H54 (cell line): ENCODE results near the gene CTDSPL.
"Not testable (repeated sequence)": the region's sequence is repeated elsewhere in the genome, so short reads cannot be mapped to it uniquely, and the experiment has no call there.

Source experiments
- DNase-seq: peaks from one replicate; pipeline ENCODE4 v3.0.0; 2011; ENCODE audit warnings: low spot score, mixed read lengths; ENCODE audit not compliant: insufficient read length
- FAIRE-seq: peaks from 3 replicates; lab custom pipeline; 2011; peaks lifted over from hg19 to GRCh38; lab: Jason Lieb, UNC
- POLR2A ChIP-seq: IDR thresholded peaks from 2 replicates; pipeline ENCODE4 v1.6.1; 2011; ENCODE audit warnings: low read depth, mild to moderate bottlenecking, low read length

CTDSPL gene

GRCh38 chr3:37957539-37957936 is 95.9 kb downstream of the CTDSPL start:
- TF ChIP-seq POLR2A = no peak
- DNase-seq (no peak), FAIRE-seq (no peak)

- no peak for DNase-seq
- no peak for TF ChIP-seq POLR2A
Observed at GRCh38 chr3:37961622-37962431, 100.1 kb downstream of the CTDSPL start.

GRCh38 chr3:37963016-37963415 is 101.3 kb downstream of the CTDSPL start:
- DNase-seq (no peak), FAIRE-seq (no peak)
- no peak for TF ChIP-seq POLR2A

More at GRCh38 chr3:37961622-37962431, 100.1 kb downstream of the CTDSPL start:
- FAIRE-seq = no peak

- FAIRE-seq = no peak
- DNase-seq = no peak
- TF ChIP-seq POLR2A = no peak
Observed at GRCh38 chr3:37963635-37964034, 102.0 kb downstream of the CTDSPL start.

GRCh38 chr3:37964146-37964545 is 102.5 kb downstream of the CTDSPL start:
- no peak for TF ChIP-seq POLR2A
- DNase-seq (no peak), FAIRE-seq (no peak)

GRCh38 chr3:37964716-37965115 is 103.0 kb downstream of the CTDSPL start:
- DNase-seq (no peak), FAIRE-seq (no peak)
- TF ChIP-seq POLR2A = no peak

- FAIRE-seq (no peak), DNase-seq (peak; percentile 62)
- no peak for TF ChIP-seq POLR2A
Observed at GRCh38 chr3:37967260-37967881, 105.7 kb downstream of the CTDSPL start.

- FAIRE-seq (no peak), DNase-seq (no peak)
- TF ChIP-seq POLR2A = no peak
Observed at GRCh38 chr3:37968199-37968598, 106.5 kb downstream of the CTDSPL start.

- DNase-seq (no peak), FAIRE-seq (no peak)
- no peak for TF ChIP-seq POLR2A
Observed at GRCh38 chr3:37968813-37969595, 107.3 kb downstream of the CTDSPL start.

GRCh38 chr3:37969596-37970100 is 108.0 kb downstream of the CTDSPL start:
- FAIRE-seq (no peak), DNase-seq (no peak)
- no peak for TF ChIP-seq POLR2A

- no peak for TF ChIP-seq POLR2A
- FAIRE-seq (no peak), DNase-seq (no peak)
Observed at GRCh38 chr3:37970802-37971201, 109.1 kb downstream of the CTDSPL start.

- no peak for FAIRE-seq
- no peak for TF ChIP-seq POLR2A
- no peak for DNase-seq
Observed at GRCh38 chr3:37971467-37971866, 109.8 kb downstream of the CTDSPL start.

- FAIRE-seq, DNase-seq: not testable (repeated sequence)
Observed at GRCh38 chr3:37972056-37972455, 110.4 kb downstream of the CTDSPL start.
